ENCODE results near the gene BICD2. TPM values are rescaled to one million over a fixed set of nuclear protein-coding genes. Genes with fewer than 3 reads are reported as not detected.
A peak's percentile ranks its signal among the peaks of the same experiment; 100 is the strongest.

The BICD2 gene
- total RNA-seq (2011; cell fraction: chromatin; rRNA removed; ENCODE audit: low replicate concordance): 11.6 and 16.6 TPM in 2 replicates
- 8.3 and 9.7 TPM in 2 replicates for total RNA-seq (2011; cell fraction: nucleolus; rRNA removed)
- 13.4 and 19.4 TPM in 2 replicates for total RNA-seq (2011; cell fraction: nucleoplasm; rRNA removed)
- 18.8 and 20.9 TPM in 2 replicates for total RNA-seq (2014; rRNA removed)
- total RNA-seq (2014; rRNA removed; fragmentation: Illumina TruSeq; extraction: Trizol): 10.3 and 11.8 TPM in 2 replicates
- 16.9 and 17.9 TPM in 2 replicates for total RNA-seq (2015; rRNA removed; fragmentation: Illumina TruSeq; extraction: Trizol)
- 22.4 and 23.4 TPM in 2 replicates for total RNA-seq (2021)
- 6.1 and 6.6 TPM in 2 replicates for polyA plus RNA-seq (2011; rRNA removed)
- 6.7 and 7.1 TPM in 2 replicates for polyA plus RNA-seq (2011; cell fraction: cytosol; rRNA removed)
- polyA plus RNA-seq (2011; cell fraction: nucleus; rRNA removed): 19.7 and 24.3 TPM in 2 replicates
- polyA plus RNA-seq (2012): 13.0 and 13.4 TPM in 2 replicates
- polyA plus RNA-seq (2014; fragmentation: Illumina TruSeq; extraction: Trizol): 11.0 and 12.7 TPM in 2 replicates
- polyA plus RNA-seq (2014; fragmentation: Nextera tagmentation; extraction: Ambion mirVana): 1 to 10 TPM; 3.6 to 4.3 TPM
- 12.1 and 14.1 TPM in 2 replicates for polyA plus RNA-seq (2014; rRNA removed)
- 4.7 and 6.5 TPM in 2 replicates for polyA minus RNA-seq (2011; rRNA and poly(A)+ RNA removed)
- 6.4 and 8.6 TPM in 2 replicates for polyA minus RNA-seq (2011; cell fraction: cytosol; rRNA and poly(A)+ RNA removed)
- 7.7 and 8.9 TPM in 2 replicates for polyA minus RNA-seq (2011; cell fraction: nucleus; rRNA and poly(A)+ RNA removed)
- percentile 71 among the genes with signal in this experiment for Bru-seq, nascent RNA
- BruChase-seq, experiment 1, labeled RNA remaining after a 2-hour chase: percentile 73 among the genes with signal in this experiment
- percentile 73 among the genes with signal in this experiment for BruChase-seq, experiment 2, labeled RNA remaining after a 6-hour chase
- long read RNA-seq, experiment 1, full-length matches to known transcripts: 46 of 171 reads
- long read RNA-seq, experiment 1, partial matches to known transcripts: 122 of 171 reads
- long read RNA-seq, experiment 1, other reads (novel, unspliced or antisense): 3 of 171 reads
- long read RNA-seq, experiment 2, full-length matches to known transcripts: 5 of 23 reads
- long read RNA-seq, experiment 2, partial matches to known transcripts: 2 of 23 reads
- long read RNA-seq, experiment 2, other reads (novel, unspliced or antisense): 16 of 23 reads
- long read RNA-seq, experiment 3, full-length matches to known transcripts: 4 of 7 reads
- long read RNA-seq, experiment 3, partial matches to known transcripts: 3 of 7 reads
- long read RNA-seq, experiment 3, other reads (novel, unspliced or antisense): 0 of 7 reads

GRCh38 chr9:92764381-92764987 is at the start of gene BICD2:
TSS of gene BICD2 (minus strand) at chr9:92764833. CDS start at chr9:92764744, 89 bp downstream.
- H4K20me1 ChIP-seq (replicated peaks; ENCODE audit: control insufficient read depth, insufficient read depth, low read length): peaks cover 34% of the 10 kb centered on the region
- H3K4me3 ChIP-seq: peak within 1 kb of the TSS; percentile 98
- H3K79me2 ChIP-seq (ENCODE audit: control insufficient read depth, insufficient read depth, low read length): peaks cover 51% of the 10 kb centered on the region
- in situ Hi-C loops (cut with MboI): no loop called here
- DNase-seq (ENCODE audit: extremely low read depth in 1 of 4, low spot score in 3 of 4): no peak
- peak within 1 kb of the TSS; percentile 98 to 99 for H3K9ac ChIP-seq (ENCODE audit: insufficient read depth in 1 of 2, low read depth in 2 of 2, low read length in 2 of 2)
- H2AFZ ChIP-seq (ENCODE audit: low read depth, low read length): peak within 1 kb of the TSS; percentile 96
- 0% methylated on average over 16 of the region's 74 CpGs for WGBS (ENCODE audit: insufficient coverage, low coverage, missing lambda C conversion rate)
- intact Hi-C loops (cut with micrococcal nuclease): no loop called here
- no peak for FAIRE-seq
- H3K4me2 ChIP-seq (ENCODE audit: insufficient read depth, low read length): peak within 1 kb of the TSS; percentile 93
- peaks cover 9% of the 10 kb centered on the region for H3K9me1 ChIP-seq (ENCODE audit: control insufficient read depth, insufficient read depth, low read length)
- ChIA-PET POLR2A (interaction anchor here (0.6 to 2.9 kb wide), 7 partner anchors 11 to 436 kb away, joined by 3 to 10 read pairs (median 3); no protein-coding TSS in a partner anchor), CTCF (ENCODE audit: low intra/inter-chr PET ratio) (no interaction called here)
- ATAC-seq: no peak
- peak within 1 kb of the TSS; percentile 100 for H3K27ac ChIP-seq (ENCODE audit: extremely low read depth, low read depth, low read length)
- no peaks in the 10 kb centered on the region for H3K27me3 ChIP-seq (ENCODE audit: control insufficient read depth in 2 of 2, insufficient read depth in 2 of 2, low read length in 2 of 2)
- H3K9me3 ChIP-seq (replicated peaks; ENCODE audit: control insufficient read depth, insufficient read depth, low read depth, low read length): no peaks in the 10 kb centered on the region
- no peaks in the 10 kb centered on the region for H3K36me3 ChIP-seq (ENCODE audit: control insufficient read depth, insufficient read depth, low read length)
- peaks cover 32 to 36% of the 10 kb centered on the region in 2 experiments for H3K4me1 ChIP-seq (replicated peaks in 1 of 2; ENCODE audit: control insufficient read depth in 2 of 2, insufficient read depth in 2 of 2, low read length in 2 of 2)
- no TSS peak for BruUV-seq (replicated peaks)
- TF ChIP-seq, protein P1, sequence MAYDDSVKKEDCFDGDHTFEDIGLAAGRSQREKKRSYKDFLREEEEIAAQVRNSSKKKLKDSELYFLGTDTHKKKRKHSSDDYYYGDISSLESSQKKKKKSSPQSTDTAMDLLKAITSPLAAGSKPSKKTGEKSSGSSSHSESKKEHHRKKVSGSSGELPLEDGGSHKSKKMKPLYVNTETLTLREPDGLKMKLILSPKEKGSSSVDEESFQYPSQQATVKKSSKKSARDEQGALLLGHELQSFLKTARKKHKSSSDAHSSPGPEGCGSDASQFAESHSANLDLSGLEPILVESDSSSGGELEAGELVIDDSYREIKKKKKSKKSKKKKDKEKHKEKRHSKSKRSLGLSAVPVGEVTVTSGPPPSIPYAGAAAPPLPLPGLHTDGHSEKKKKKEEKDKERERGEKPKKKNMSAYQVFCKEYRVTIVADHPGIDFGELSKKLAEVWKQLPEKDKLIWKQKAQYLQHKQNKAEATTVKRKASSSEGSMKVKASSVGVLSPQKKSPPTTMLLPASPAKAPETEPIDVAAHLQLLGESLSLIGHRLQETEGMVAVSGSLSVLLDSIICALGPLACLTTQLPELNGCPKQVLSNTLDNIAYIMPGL (CRISPR knock-in tag; IDR thresholded peaks at IDR 0.05): peak; percentile 22; the same call in 1 of the 2 replicates
- TF ChIP-seq, protein P2, sequence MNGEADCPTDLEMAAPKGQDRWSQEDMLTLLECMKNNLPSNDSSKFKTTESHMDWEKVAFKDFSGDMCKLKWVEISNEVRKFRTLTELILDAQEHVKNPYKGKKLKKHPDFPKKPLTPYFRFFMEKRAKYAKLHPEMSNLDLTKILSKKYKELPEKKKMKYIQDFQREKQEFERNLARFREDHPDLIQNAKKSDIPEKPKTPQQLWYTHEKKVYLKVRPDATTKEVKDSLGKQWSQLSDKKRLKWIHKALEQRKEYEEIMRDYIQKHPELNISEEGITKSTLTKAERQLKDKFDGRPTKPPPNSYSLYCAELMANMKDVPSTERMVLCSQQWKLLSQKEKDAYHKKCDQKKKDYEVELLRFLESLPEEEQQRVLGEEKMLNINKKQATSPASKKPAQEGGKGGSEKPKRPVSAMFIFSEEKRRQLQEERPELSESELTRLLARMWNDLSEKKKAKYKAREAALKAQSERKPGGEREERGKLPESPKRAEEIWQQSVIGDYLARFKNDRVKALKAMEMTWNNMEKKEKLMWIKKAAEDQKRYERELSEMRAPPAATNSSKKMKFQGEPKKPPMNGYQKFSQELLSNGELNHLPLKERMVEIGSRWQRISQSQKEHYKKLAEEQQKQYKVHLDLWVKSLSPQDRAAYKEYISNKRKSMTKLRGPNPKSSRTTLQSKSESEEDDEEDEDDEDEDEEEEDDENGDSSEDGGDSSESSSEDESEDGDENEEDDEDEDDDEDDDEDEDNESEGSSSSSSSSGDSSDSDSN (IDR thresholded peaks at IDR 0.05; ENCODE audit: borderline replicate concordance in 1 of 2, low read depth in 2 of 2, low read length in 2 of 2): 0 out of 4 replicates have a peak, but pooled peaks of 1 of the 2 experiments have one; percentile 26
- peak in 1 of 2 experiments; percentile 11; a peak in 1 of 4 replicates for TF ChIP-seq HDAC1 (IDR thresholded peaks at IDR 0.05)
- TF ChIP-seq NCOA6 (IDR thresholded peaks at IDR 0.05): peak; percentile 64; the same call in 1 of the 2 replicates
- peak; percentile 40 for TF ChIP-seq RBBP5 (IDR thresholded peaks at IDR 0.05; ENCODE audit: borderline replicate concordance, insufficient read depth, low read length, poor library complexity, severe bottlenecking)
- TF ChIP-seq, protein P3, sequence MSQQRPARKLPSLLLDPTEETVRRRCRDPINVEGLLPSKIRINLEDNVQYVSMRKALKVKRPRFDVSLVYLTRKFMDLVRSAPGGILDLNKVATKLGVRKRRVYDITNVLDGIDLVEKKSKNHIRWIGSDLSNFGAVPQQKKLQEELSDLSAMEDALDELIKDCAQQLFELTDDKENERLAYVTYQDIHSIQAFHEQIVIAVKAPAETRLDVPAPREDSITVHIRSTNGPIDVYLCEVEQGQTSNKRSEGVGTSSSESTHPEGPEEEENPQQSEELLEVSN (IDR thresholded peaks at IDR 0.05; ENCODE audit: borderline replicate concordance in 1 of 2, extremely low read depth in 1 of 2, insufficient read depth in 1 of 2, insufficient read length in 1 of 2, low read depth in 1 of 2, low read length in 1 of 2, poor library complexity in 1 of 2, severe bottlenecking in 1 of 2): peak in 1 of 2 experiments; percentile 27
